Neutrophil (primary cell): ENCODE measurements around the gene EPHA6.

Experiments
- H3K27ac ChIP-seq: fragments of 200-600 bp; sonication (generic); 2 replicates; pipeline ENCODE4 v1.5.1; 2016; ENCODE audit warnings: mild to moderate bottlenecking, moderate library complexity
- H3K27me3 ChIP-seq: fragments of 200-600 bp; sonication (generic); 2 replicates; pipeline ENCODE4 v1.6.0; 2016; ENCODE audit warnings: mild to moderate bottlenecking
- H3K36me3 ChIP-seq: fragments of 200-600 bp; sonication (generic); 2 replicates; pipeline ENCODE4 v1.5.1; 2017
- H3K4me1 ChIP-seq, 2 experiments: fragments of 200-600 bp in 1 of 2; sonication (generic) in 1 of 2; 1 replicate in 1 of 2; 2 replicates in 1 of 2; pipeline versions ENCODE4 v1.5.1 to v1.6.1; 2013 to 2016; ENCODE audit warnings: low read depth in 1 of 2, low read length in 1 of 2, mild to moderate bottlenecking in 1 of 2, moderate library complexity in 1 of 2; ENCODE audit not compliant: control insufficient read depth in 1 of 2, insufficient read depth in 1 of 2
- H3K4me3 ChIP-seq, 2 experiments: fragments of 200-600 bp in 1 of 2; sonication (generic) in 1 of 2; 1 replicate in 1 of 2; 2 replicates in 1 of 2; pipeline ENCODE4 v1.5.1; 2013 to 2016; ENCODE audit warnings: low read depth in 1 of 2, low read length in 1 of 2, mild to moderate bottlenecking in 1 of 2, moderate library complexity in 1 of 2
- H3K9me3 ChIP-seq: fragments of 200-600 bp; sonication (generic); 2 replicates; pipeline ENCODE4 v1.5.1; 2016
- TF ChIP-seq, protein P1 (sequence below): fragments of 200-600 bp; sonication (generic); IDR thresholded peaks from 2 replicates; pipeline ENCODE4 v1.5.1; 2016; ENCODE audit warnings: antibody characterized with exemption

EPHA6 gene

DNA sequence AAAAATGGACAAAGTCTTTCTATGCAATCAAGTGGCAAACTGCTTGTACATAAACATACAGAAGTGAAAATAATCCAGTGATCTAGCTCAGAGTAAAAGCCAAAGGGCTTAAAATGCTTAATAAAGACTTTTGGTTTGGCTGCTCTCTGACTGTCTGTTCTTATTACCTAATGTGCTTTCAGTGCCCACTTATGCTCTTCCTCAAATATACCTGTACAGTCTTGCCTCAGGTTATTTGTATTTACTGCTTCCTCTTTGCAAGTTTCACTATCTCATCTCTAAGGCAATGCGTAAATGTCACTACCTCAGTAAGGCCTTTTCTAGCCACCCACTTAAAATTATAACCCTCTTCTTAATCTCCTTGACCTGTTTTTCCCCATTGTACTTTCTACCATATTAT lies 171.8 kb downstream of the EPHA6 start:
- Histone ChIP-seq H3K27ac (no peak overlapping the region), H3K36me3 (no peaks in the 10 kb centered on the region), H3K4me3 (no peak overlapping the region), H3K27me3 (no peaks in the 10 kb centered on the region), H3K4me1 (no peaks in the 10 kb centered on the region), H3K9me3 (no peaks in the 10 kb centered on the region)
- TF ChIP-seq, protein P1, sequence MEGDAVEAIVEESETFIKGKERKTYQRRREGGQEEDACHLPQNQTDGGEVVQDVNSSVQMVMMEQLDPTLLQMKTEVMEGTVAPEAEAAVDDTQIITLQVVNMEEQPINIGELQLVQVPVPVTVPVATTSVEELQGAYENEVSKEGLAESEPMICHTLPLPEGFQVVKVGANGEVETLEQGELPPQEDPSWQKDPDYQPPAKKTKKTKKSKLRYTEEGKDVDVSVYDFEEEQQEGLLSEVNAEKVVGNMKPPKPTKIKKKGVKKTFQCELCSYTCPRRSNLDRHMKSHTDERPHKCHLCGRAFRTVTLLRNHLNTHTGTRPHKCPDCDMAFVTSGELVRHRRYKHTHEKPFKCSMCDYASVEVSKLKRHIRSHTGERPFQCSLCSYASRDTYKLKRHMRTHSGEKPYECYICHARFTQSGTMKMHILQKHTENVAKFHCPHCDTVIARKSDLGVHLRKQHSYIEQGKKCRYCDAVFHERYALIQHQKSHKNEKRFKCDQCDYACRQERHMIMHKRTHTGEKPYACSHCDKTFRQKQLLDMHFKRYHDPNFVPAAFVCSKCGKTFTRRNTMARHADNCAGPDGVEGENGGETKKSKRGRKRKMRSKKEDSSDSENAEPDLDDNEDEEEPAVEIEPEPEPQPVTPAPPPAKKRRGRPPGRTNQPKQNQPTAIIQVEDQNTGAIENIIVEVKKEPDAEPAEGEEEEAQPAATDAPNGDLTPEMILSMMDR: no peak

DNA sequence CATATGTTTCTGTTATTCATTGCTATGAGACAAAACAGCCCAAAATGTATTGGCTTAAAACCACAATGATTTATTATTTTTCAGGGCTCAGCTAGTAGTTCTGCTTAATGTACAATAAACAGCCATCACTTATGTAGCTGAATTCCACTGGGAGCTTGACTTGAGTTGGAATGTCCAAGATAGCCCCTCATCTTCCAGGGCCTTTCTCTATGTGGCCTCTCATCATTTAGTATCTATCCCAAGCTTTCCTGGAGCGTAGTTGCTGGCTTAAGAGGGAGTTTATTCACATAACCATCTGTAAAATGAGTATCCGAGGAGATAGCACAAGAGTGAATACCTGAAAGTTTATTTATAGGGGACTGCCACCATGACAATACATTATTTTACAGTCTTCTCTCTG lies 176.8 kb downstream of the EPHA6 start:
- no peaks in the 10 kb centered on the region for H3K4me1 ChIP-seq
- no peaks in the 10 kb centered on the region for H3K27me3 ChIP-seq
- H3K9me3 ChIP-seq: no peaks in the 10 kb centered on the region
- H3K27ac ChIP-seq: no peak overlapping the region
- TF ChIP-seq, protein P1: no peak
- H3K36me3 ChIP-seq: no peaks in the 10 kb centered on the region
- no peak overlapping the region for H3K4me3 ChIP-seq

DNA sequence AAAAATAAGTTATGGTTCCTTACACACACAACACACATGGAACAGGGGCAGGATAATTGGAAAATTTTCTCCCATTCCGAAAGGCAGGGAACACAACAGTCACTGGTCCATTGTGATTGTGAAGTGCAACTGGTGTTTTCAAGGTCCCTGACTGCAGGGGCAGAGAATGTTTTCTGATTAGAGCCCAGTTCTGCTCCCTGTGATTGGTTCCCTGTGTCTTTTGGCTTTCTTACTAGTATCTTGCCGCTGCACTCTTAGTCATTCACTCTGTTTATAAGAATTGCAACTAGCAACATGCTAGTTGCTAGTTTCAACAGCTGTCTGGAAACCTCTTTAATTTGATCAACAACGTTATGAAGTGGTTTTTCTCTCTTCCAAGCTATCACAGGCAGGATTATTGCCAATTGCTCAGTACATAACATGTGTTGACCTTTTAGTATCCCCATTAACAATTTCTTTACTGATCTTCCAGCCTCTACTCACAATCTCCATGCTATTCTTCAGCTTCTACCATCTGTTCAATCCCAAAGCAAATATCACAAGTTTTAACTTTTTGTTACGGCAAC lies 177.5 kb downstream of the EPHA6 start:
- Histone ChIP-seq H3K4me1 (no peaks in the 10 kb centered on the region), H3K27ac (no peak overlapping the region)
- TF ChIP-seq, protein P1: no peak

DNA sequence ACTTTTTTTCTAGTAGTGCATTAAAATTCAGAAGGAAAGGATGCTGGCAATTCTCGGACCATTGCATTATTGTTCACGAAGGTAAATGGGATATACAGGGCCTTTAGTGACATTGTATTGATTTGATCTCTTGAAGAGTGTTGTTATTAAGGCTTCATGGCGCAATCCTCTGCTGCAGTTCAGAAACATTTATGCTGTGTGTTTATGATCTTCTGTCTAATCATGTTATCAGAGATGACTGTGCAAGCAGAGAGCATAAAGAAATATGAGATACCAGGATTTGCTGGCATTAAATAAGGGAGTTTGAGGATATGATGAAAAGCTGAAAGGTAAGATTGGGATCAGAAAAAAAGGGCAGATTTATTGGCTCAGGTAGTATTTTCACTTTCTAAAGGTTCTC lies 180.6 kb downstream of the EPHA6 start:
- TF ChIP-seq, protein P1: no peak
- no peaks in the 10 kb centered on the region for H3K27me3 ChIP-seq
- H3K4me3 ChIP-seq: no peak overlapping the region

More for the DNA sequence above, 177.5 kb downstream of the EPHA6 start:
- Histone ChIP-seq H3K4me3 (no peak overlapping the region), H3K27me3 (no peaks in the 10 kb centered on the region), H3K36me3 (no peaks in the 10 kb centered on the region), H3K9me3 (no peaks in the 10 kb centered on the region)

DNA sequence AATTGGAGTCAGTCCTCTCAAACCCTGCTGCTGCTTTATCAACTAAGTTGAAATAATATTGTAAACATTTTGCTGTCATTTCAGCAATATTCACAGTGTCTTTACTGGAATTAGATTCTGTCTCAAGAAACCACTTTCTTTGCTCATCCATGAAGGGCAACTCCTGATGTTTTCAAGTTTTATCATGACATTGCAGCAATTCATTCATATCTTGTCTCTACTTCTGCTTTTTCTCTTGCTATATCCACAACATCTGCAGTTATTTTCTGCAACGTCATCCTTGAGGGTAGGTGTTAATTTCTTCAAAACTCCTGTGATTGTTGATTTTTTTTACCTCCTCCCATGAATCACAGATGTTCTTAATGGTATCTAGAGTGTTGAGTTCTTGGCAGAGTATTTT lies 181.6 kb downstream of the EPHA6 start:
- H3K36me3 ChIP-seq: no peaks in the 10 kb centered on the region

More for the DNA sequence above, 180.6 kb downstream of the EPHA6 start:
- H3K27ac ChIP-seq: no peak overlapping the region
- peaks cover 6% of the 10 kb centered on the region for H3K9me3 ChIP-seq
- no peaks in the 10 kb centered on the region for H3K4me1 ChIP-seq
- H3K36me3 ChIP-seq: no peaks in the 10 kb centered on the region

More for the DNA sequence above, 181.6 kb downstream of the EPHA6 start:
- Histone ChIP-seq H3K9me3 (peaks cover 6% of the 10 kb centered on the region), H3K27ac (no peak overlapping the region), H3K4me1 (no peaks in the 10 kb centered on the region), H3K4me3 (no peak overlapping the region), H3K27me3 (no peaks in the 10 kb centered on the region)
- TF ChIP-seq, protein P1: no peak
